DND-41 (cell line): ENCODE data around the gene LIMS1.
"Not testable (repeated sequence)": the region's sequence is repeated elsewhere in the genome, so short reads cannot be mapped to it uniquely, and the experiment has no call there.

Experiments
- CTCF ChIP-seq: IDR thresholded peaks from 2 replicates; pipeline ENCODE4 v1.5.1; 2012; ENCODE audit warnings: borderline replicate concordance, low read length, moderate library complexity, mild to moderate bottlenecking; ENCODE audit not compliant: poor library complexity, severe bottlenecking; ENCODE audit errors: extremely low read depth
- EZH2 ChIP-seq: IDR thresholded peaks from 3 replicates; pipeline ENCODE4 v1.6.1; 2012; ENCODE audit warnings: borderline replicate concordance, low read depth, mild to moderate bottlenecking, moderate library complexity, low read length, inconsistent platforms; ENCODE audit not compliant: severe bottlenecking

- not testable (repeated sequence) for TF ChIP-seq CTCF, EZH2
Measured at GRCh38 chr2:108524688-108525087, 9.6 kb upstream of the LIMS1 start.
